IMR-90 (cell line): Measurements from ENCODE around the gene SCYGR1. TPM values are rescaled to one million over a fixed set of nuclear protein-coding genes. Genes with fewer than 3 reads are reported as not detected.

Experiments used
- ATAC-seq: fragments of 200-7000 bp; cut with Tn5 transposase; 2 replicates; pipeline ENCODE4 v1.9.1; 2020; ENCODE audit warnings: low read depth, mild to moderate bottlenecking, moderate library complexity
- BruUV-seq: library from RNA; stranded (reverse); fragments of 400-500 nt; replicated peaks from 2 replicates; lab custom pipeline; 2021; lab: Mats Ljungman, UMichigan
- CTCF ChIA-PET: fragments of 300-600 bp; formaldehyde crosslinking; extraction: SDS; loops from one replicate; lab custom pipeline; 2021; ENCODE audit warnings: antibody characterized with exemption; lab: Yijun Ruan, JAX
- POLR2A ChIA-PET: fragments of 300-600 bp; sonication (Branson Sonifier 250); formaldehyde crosslinking; loops from one replicate; lab custom pipeline; 2022; ENCODE audit warnings: antibody characterized with exemption; ENCODE audit not compliant: unreplicated experiment; lab: Charles Lee
- DNase-seq: peaks from one replicate; pipeline ENCODE4 v3.0.0; 2013
- H2AFZ ChIP-seq: replicated peaks from 2 replicates; pipeline ENCODE3; 2013; ENCODE audit warnings: low read length, mild to moderate bottlenecking; ENCODE audit not compliant: poor library complexity
- H2AK5ac ChIP-seq: 2 replicates; pipeline ENCODE4 v1.6.1; 2013; ENCODE audit warnings: low read depth, low read length, inconsistent platforms
- H2AK9ac ChIP-seq: replicated peaks from 2 replicates; pipeline ENCODE3; 2013; ENCODE audit warnings: mild to moderate bottlenecking, low read depth, low read length, moderate library complexity; ENCODE audit not compliant: poor library complexity
- H2BK120ac ChIP-seq: 2 replicates; pipeline ENCODE4 v1.6.1; 2013; ENCODE audit warnings: low read depth, low read length, inconsistent platforms
- H2BK15ac ChIP-seq: 3 replicates; pipeline ENCODE4 v1.6.1; 2013; ENCODE audit warnings: low read depth, low read length, inconsistent platforms
- H2BK20ac ChIP-seq: 2 replicates; pipeline ENCODE4 v1.6.1; 2013; ENCODE audit warnings: low read depth, mild to moderate bottlenecking, inconsistent platforms, low read length, moderate library complexity
- H2BK5ac ChIP-seq: 2 replicates; pipeline ENCODE4 v1.6.1; 2013; ENCODE audit warnings: mild to moderate bottlenecking, low read depth, low read length, inconsistent platforms; ENCODE audit not compliant: poor library complexity, severe bottlenecking
- H3K14ac ChIP-seq: replicated peaks from 2 replicates; pipeline ENCODE4 v1.6.1; 2013; ENCODE audit warnings: low read depth, low read length, inconsistent platforms
- H3K18ac ChIP-seq: 2 replicates; pipeline ENCODE4 v1.6.1; 2013; ENCODE audit warnings: low read depth, low read length, control low read depth
- H3K23ac ChIP-seq: 2 replicates; pipeline ENCODE4 v1.6.1; 2013; ENCODE audit warnings: low read depth, low read length, inconsistent platforms
- H3K27ac ChIP-seq: 2 replicates; pipeline ENCODE4 v1.5.1; 2013; ENCODE audit warnings: mild to moderate bottlenecking, control low read depth, low read length; ENCODE audit not compliant: insufficient read depth
- H3K27me3 ChIP-seq: 2 replicates; pipeline ENCODE4 v1.6.1; 2013; ENCODE audit warnings: low read length; ENCODE audit not compliant: control insufficient read depth, insufficient read depth
- H3K36me3 ChIP-seq: 2 replicates; pipeline ENCODE4 v1.6.1; 2013; ENCODE audit warnings: low read length, mixed read lengths; ENCODE audit not compliant: control insufficient read depth, insufficient read depth
- H3K4ac ChIP-seq: 2 replicates; pipeline ENCODE4 v1.6.1; 2013; ENCODE audit warnings: low read depth, low read length, inconsistent platforms
- H3K4me1 ChIP-seq: 2 replicates; pipeline ENCODE4 v1.6.1; 2013; ENCODE audit warnings: low read length, mixed read lengths; ENCODE audit not compliant: control insufficient read depth, insufficient read depth
- H3K4me2 ChIP-seq: 2 replicates; pipeline ENCODE4 v1.6.1; 2013; ENCODE audit warnings: low read depth, mild to moderate bottlenecking, control low read depth, low read length, moderate library complexity
- H3K4me3 ChIP-seq: 2 replicates; pipeline ENCODE4 v1.5.1; 2013; ENCODE audit warnings: low read depth, mild to moderate bottlenecking, control low read depth, low read length, moderate library complexity; ENCODE audit not compliant: insufficient read depth
- H3K56ac ChIP-seq: 2 replicates; pipeline ENCODE4 v1.6.1; 2013; ENCODE audit warnings: low read length, inconsistent platforms; ENCODE audit not compliant: insufficient read depth; ENCODE audit errors: extremely low read depth
- H3K79me1 ChIP-seq, 2 experiments: 2 replicates each; pipeline ENCODE4 v1.6.1; 2013; ENCODE audit warnings: low read length in 2 of 2, inconsistent platforms in 1 of 2, low read depth in 1 of 2
- H3K9ac ChIP-seq: 2 replicates; pipeline ENCODE4 v1.6.1; 2013; ENCODE audit warnings: low read depth, low read length, control low read depth
- H3K9me1 ChIP-seq: 2 replicates; pipeline ENCODE4 v1.6.1; 2013; ENCODE audit warnings: low read length, inconsistent platforms; ENCODE audit not compliant: insufficient read depth
- H3K9me3 ChIP-seq: 2 replicates; pipeline ENCODE4 v1.6.1; 2013; ENCODE audit warnings: low read length; ENCODE audit not compliant: control insufficient read depth, insufficient read depth
- H4K20me1 ChIP-seq: 2 replicates; pipeline ENCODE4 v1.6.1; 2013; ENCODE audit warnings: low read length, inconsistent platforms; ENCODE audit not compliant: insufficient read depth
- H4K5ac ChIP-seq: 2 replicates; pipeline ENCODE4 v1.6.1; 2013; ENCODE audit warnings: mild to moderate bottlenecking, low read depth, low read length, control low read depth
- H4K8ac ChIP-seq, 2 experiments: 2 replicates each; pipeline ENCODE4 v1.6.1; 2013; ENCODE audit warnings: low read depth in 2 of 2, low read length in 2 of 2, control low read depth in 1 of 2, inconsistent platforms in 1 of 2
- H4K91ac ChIP-seq: 2 replicates; pipeline ENCODE4 v1.6.1; 2013; ENCODE audit warnings: low read depth, low read length, inconsistent platforms; ENCODE audit not compliant: insufficient read depth
- BHLHE40 ChIP-seq: fragments of 150-350 bp; IDR thresholded peaks from 2 replicates; pipeline ENCODE4 v1.6.1; 2016; ENCODE audit warnings: mild to moderate bottlenecking, low read depth, low read length
- CEBPB ChIP-seq: IDR thresholded peaks from 2 replicates; pipeline ENCODE4 v1.6.1; 2012; ENCODE audit warnings: low read depth, low read length, improper control_type of control experiment
- CHD1 ChIP-seq: IDR thresholded peaks from 2 replicates; pipeline ENCODE4 v1.6.1; 2012; ENCODE audit warnings: low read depth, low read length, improper control_type of control experiment
- FOS ChIP-seq: fragments of 150-350 bp; IDR thresholded peaks from 2 replicates; pipeline ENCODE4 v1.6.1; 2016; ENCODE audit warnings: low read depth, low read length
- MAFK ChIP-seq: IDR thresholded peaks from 2 replicates; pipeline ENCODE4 v1.6.1; 2012; ENCODE audit warnings: low read depth, low read length, improper control_type of control experiment
- MAZ ChIP-seq: IDR thresholded peaks from 2 replicates; pipeline ENCODE4 v1.6.1; 2012; ENCODE audit warnings: low read depth, mild to moderate bottlenecking, low read length, improper control_type of control experiment, moderate library complexity, borderline replicate concordance
- MXI1 ChIP-seq: IDR thresholded peaks from 2 replicates; pipeline ENCODE4 v1.6.1; 2012; ENCODE audit warnings: low read depth, mild to moderate bottlenecking, low read length, moderate library complexity, borderline replicate concordance
- NFE2L2 ChIP-seq: fragments of 150-350 bp; IDR thresholded peaks from 2 replicates; pipeline ENCODE4 v1.6.1; 2016; ENCODE audit warnings: low read depth, mild to moderate bottlenecking, low read length
- POLR2A ChIP-seq: IDR thresholded peaks from 2 replicates; pipeline ENCODE4 v1.6.1; 2012; ENCODE audit warnings: mild to moderate bottlenecking, low read depth, low read length
- RAD21 ChIP-seq: IDR thresholded peaks from 2 replicates; pipeline ENCODE4 v1.6.1; 2012; ENCODE audit warnings: low read length, improper control_type of control experiment
- RCOR1 ChIP-seq: IDR thresholded peaks from 2 replicates; pipeline ENCODE4 v1.6.1; 2012; ENCODE audit warnings: mild to moderate bottlenecking, low read length, improper control_type of control experiment; ENCODE audit not compliant: insufficient replicate concordance
- RFX5 ChIP-seq: IDR thresholded peaks from 2 replicates; pipeline ENCODE4 v1.8.0; 2012; ENCODE audit warnings: low read depth, mild to moderate bottlenecking, low read length, moderate library complexity
- SMC3 ChIP-seq: fragments of 150-350 bp; IDR thresholded peaks from 2 replicates; pipeline ENCODE4 v1.6.1; 2016; ENCODE audit warnings: low read depth, mild to moderate bottlenecking, antibody characterized with exemption, low read length, moderate library complexity
- WGBS, 2 experiments: methylation state at CpG; one replicate each; pipeline versions ENCODE4 v1.1.5 to v1.1.7; 2013; ENCODE audit warnings: missing lambda C conversion rate in 2 of 2; ENCODE audit not compliant: insufficient read length in 1 of 2; ENCODE audit errors: extremely low coverage in 2 of 2; 5-methylcytosine and 5-hydroxymethylcytosine counted together
- dilution Hi-C: fragments of 300-500 bp; cut with HindIII; formaldehyde crosslinking; loops from one replicate; pipeline ENCODE4 v1.14.3; 2018; ENCODE audit warnings: low sequenced_read_pairs; ENCODE audit not compliant: unreplicated experiment
- in situ Hi-C: fragments of 300-500 bp; cut with MboI; formaldehyde crosslinking; loops from 3 replicates; pipeline ENCODE4 v1.14.3; 2019; ENCODE audit warnings: low sequenced_read_pairs, inconsistent platforms, mixed read lengths
- intact Hi-C: fragments of 100-400 bp; cut with micrococcal nuclease; formaldehyde crosslinking; loops from 2 replicates; pipeline ENCODE4 v1.10.0; 2022
- polyA plus RNA-seq, 3 experiments: library from polyadenylated mRNA; depleted of rRNA; stranded (reverse); fragments of >200 nt; gene quantifications; 2 replicates each; pipeline ENCODE4 v1.2.3, GENCODE V29; 2012; ENCODE audit warnings: low replicate concordance in 1 of 3
- total RNA-seq: library from RNA; depleted of rRNA; stranded (reverse); fragments of >200 nt; gene quantifications from 2 replicates; pipeline ENCODE4 v1.2.3, GENCODE V29; 2012
- TF ChIP-seq, protein P1 (sequence below): fragments of 150-350 bp; IDR thresholded peaks from 2 replicates; pipeline ENCODE4 v1.6.1; 2017; ENCODE audit warnings: mild to moderate bottlenecking, antibody characterized with exemption, low read length, low read depth
- TF ChIP-seq, protein P2 (sequence below): fragments of 150-350 bp; IDR thresholded peaks from 2 replicates; pipeline ENCODE4 v1.6.1; 2016; ENCODE audit warnings: low read depth, mild to moderate bottlenecking, low read length, moderate library complexity, borderline replicate concordance
- TF ChIP-seq, protein P3 (sequence below): conservative IDR thresholded peaks from 2 replicates; pipeline ENCODE4 v1.5.1; 2012; ENCODE audit warnings: mild to moderate bottlenecking, low read depth, low read length, improper control_type of control experiment

The SCYGR1 gene
- total and polyA plus RNA-seq, 2 of the 4 experiments (the other 2 are of a cell fraction) = not detected

DNA sequence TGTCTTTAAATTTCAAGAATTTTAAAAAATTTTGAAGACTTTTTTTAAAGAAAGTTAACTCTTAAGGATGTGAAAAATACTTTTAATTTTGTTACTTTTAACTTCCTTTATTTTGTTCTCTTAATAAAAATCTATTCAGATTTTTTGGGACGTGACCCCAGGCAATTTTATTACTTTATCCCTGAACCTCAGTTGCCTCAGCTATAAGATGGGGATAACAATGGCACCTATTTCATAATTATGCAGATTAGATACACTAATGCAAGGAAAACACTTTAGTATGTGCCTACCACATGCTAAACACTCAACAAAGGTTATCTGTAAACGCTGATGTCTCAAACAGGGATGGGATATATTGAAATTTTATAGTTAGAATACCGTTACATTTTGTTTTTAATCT is 1.5 kb upstream of the SCYGR1 start:
- no peak overlapping the region for H3K27ac ChIP-seq
- DNase-seq (no peak), ATAC-seq (no peak)
- H3K79me1 ChIP-seq = no peaks in the 10 kb centered on the region
- ChIA-PET POLR2A (no interaction called here), CTCF (no interaction called here)
- H2AFZ ChIP-seq = no peak overlapping the region
- no peak overlapping the region for H3K23ac ChIP-seq
- peak overlapping the region; percentile 96 for H2BK5ac ChIP-seq
- H3K4me3 ChIP-seq = no peak overlapping the region
- no peak overlapping the region for H3K9ac ChIP-seq
- no peak overlapping the region for H3K56ac ChIP-seq
- TF ChIP-seq FOS = no peak
- TF ChIP-seq, protein P1, sequence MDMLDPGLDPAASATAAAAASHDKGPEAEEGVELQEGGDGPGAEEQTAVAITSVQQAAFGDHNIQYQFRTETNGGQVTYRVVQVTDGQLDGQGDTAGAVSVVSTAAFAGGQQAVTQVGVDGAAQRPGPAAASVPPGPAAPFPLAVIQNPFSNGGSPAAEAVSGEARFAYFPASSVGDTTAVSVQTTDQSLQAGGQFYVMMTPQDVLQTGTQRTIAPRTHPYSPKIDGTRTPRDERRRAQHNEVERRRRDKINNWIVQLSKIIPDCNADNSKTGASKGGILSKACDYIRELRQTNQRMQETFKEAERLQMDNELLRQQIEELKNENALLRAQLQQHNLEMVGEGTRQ = no peak
- TF ChIP-seq RCOR1 = no peak
- TF ChIP-seq NFE2L2 = no peak
- TF ChIP-seq POLR2A = no peak
- no peak for TF ChIP-seq CEBPB
- no peak for TF ChIP-seq SMC3
- no peak for TF ChIP-seq BHLHE40
- TF ChIP-seq, protein P2, sequence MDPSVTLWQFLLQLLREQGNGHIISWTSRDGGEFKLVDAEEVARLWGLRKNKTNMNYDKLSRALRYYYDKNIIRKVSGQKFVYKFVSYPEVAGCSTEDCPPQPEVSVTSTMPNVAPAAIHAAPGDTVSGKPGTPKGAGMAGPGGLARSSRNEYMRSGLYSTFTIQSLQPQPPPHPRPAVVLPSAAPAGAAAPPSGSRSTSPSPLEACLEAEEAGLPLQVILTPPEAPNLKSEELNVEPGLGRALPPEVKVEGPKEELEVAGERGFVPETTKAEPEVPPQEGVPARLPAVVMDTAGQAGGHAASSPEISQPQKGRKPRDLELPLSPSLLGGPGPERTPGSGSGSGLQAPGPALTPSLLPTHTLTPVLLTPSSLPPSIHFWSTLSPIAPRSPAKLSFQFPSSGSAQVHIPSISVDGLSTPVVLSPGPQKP = no peak
- TF ChIP-seq, protein P3, sequence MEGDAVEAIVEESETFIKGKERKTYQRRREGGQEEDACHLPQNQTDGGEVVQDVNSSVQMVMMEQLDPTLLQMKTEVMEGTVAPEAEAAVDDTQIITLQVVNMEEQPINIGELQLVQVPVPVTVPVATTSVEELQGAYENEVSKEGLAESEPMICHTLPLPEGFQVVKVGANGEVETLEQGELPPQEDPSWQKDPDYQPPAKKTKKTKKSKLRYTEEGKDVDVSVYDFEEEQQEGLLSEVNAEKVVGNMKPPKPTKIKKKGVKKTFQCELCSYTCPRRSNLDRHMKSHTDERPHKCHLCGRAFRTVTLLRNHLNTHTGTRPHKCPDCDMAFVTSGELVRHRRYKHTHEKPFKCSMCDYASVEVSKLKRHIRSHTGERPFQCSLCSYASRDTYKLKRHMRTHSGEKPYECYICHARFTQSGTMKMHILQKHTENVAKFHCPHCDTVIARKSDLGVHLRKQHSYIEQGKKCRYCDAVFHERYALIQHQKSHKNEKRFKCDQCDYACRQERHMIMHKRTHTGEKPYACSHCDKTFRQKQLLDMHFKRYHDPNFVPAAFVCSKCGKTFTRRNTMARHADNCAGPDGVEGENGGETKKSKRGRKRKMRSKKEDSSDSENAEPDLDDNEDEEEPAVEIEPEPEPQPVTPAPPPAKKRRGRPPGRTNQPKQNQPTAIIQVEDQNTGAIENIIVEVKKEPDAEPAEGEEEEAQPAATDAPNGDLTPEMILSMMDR = no peak
- TF ChIP-seq RFX5 = no peak
- no peak for TF ChIP-seq RAD21
- no peak for TF ChIP-seq MAZ
- TF ChIP-seq CHD1 = no peak
- TF ChIP-seq MXI1 = no peak
- TF ChIP-seq MAFK = no peak
- no peaks in the 10 kb centered on the region for H3K9me3 ChIP-seq
- no peak overlapping the region for H2BK15ac ChIP-seq
- no peak overlapping the region for H2AK9ac ChIP-seq
- dilution Hi-C loops = no loop called here
- H4K91ac ChIP-seq = no peak overlapping the region; the same call in 1 of the 2 replicates
- no peaks in the 10 kb centered on the region for H3K36me3 ChIP-seq
- no peak overlapping the region for H2AK5ac ChIP-seq
- intact Hi-C loops = no loop called here
- H3K14ac ChIP-seq = no peak overlapping the region
- H2BK120ac ChIP-seq = no peak overlapping the region
- no TSS peak for BruUV-seq
- in situ Hi-C loops = no loop called here
- no CpG with 5 or more reads among the region's 3 CpGs for WGBS, 2 experiments
- no peaks in the 10 kb centered on the region for H3K9me1 ChIP-seq
- H4K20me1 ChIP-seq = no peaks in the 10 kb centered on the region
- peak overlapping the region; percentile 33 to 68; a peak in 2 of 4 replicates for H4K8ac ChIP-seq
- no peaks in the 10 kb centered on the region for H3K27me3 ChIP-seq
- H3K18ac ChIP-seq = peak overlapping the region; percentile 91; the same call in 1 of the 2 replicates
- H3K4ac ChIP-seq = no peak overlapping the region
- H4K5ac ChIP-seq = peak overlapping the region; percentile 89; the same call in 1 of the 2 replicates
- H2BK20ac ChIP-seq = peak overlapping the region; percentile 13; the same call in 1 of the 2 replicates
- peaks cover 3% of the 10 kb centered on the region for H3K4me1 ChIP-seq
- no peak overlapping the region for H3K4me2 ChIP-seq
